HG03432 (cell line): ENCODE measurements around the gene NCAM1.
A peak's percentile ranks its signal among the peaks of the same experiment; 100 is the strongest.

Experiments
- ATAC-seq: cut with Tn5 transposase; IDR thresholded peaks from one replicate; pipeline ENCODE4 v1.9.1; 2021; ENCODE audit warnings: mild to moderate bottlenecking, moderate library complexity; ENCODE audit not compliant: unreplicated experiment

Gene NCAM1

GRCh38 chr11:113272281-113272680 is 311.1 kb downstream of the NCAM1 start:
- ATAC-seq: no peak

- ATAC-seq: no peak
These were observed 311.9 kb downstream of the NCAM1 start for GRCh38 chr11:113272927-113273615.

- no peak for ATAC-seq
These were observed 312.5 kb downstream of the NCAM1 start for GRCh38 chr11:113273720-113274119.

GRCh38 chr11:113274713-113275582 is 313.7 kb downstream of the NCAM1 start:
- ATAC-seq: no peak

- no peak for ATAC-seq
These were observed 314.4 kb downstream of the NCAM1 start for GRCh38 chr11:113275602-113276001.

GRCh38 chr11:113276466-113276865 is 315.2 kb downstream of the NCAM1 start:
- ATAC-seq: no peak

GRCh38 chr11:113277907-113278306 is 316.7 kb downstream of the NCAM1 start:
- ATAC-seq: no peak

- ATAC-seq: no peak
These were observed 317.3 kb downstream of the NCAM1 start for GRCh38 chr11:113278481-113278880.

- ATAC-seq: no peak
These were observed 317.7 kb downstream of the NCAM1 start for GRCh38 chr11:113278925-113279324.

GRCh38 chr11:113279591-113279990 is 318.4 kb downstream of the NCAM1 start:
- no peak for ATAC-seq

GRCh38 chr11:113281052-113281725 is 320.0 kb downstream of the NCAM1 start:
- ATAC-seq: no peak

GRCh38 chr11:113282898-113283437 is 321.7 kb downstream of the NCAM1 start:
- no peak for ATAC-seq

- no peak for ATAC-seq
These were observed 322.7 kb downstream of the NCAM1 start for GRCh38 chr11:113283881-113284280.

GRCh38 chr11:113286009-113286408 is 324.8 kb downstream of the NCAM1 start:
- ATAC-seq: no peak

- ATAC-seq: no peak
These were observed 325.6 kb downstream of the NCAM1 start for GRCh38 chr11:113286509-113287497.

- no peak for ATAC-seq
These were observed 326.6 kb downstream of the NCAM1 start for GRCh38 chr11:113287801-113288200.

- ATAC-seq: no peak
These were observed 327.2 kb downstream of the NCAM1 start for GRCh38 chr11:113288286-113288863.

- ATAC-seq: peak; percentile 92
These were observed 328.4 kb downstream of the NCAM1 start for GRCh38 chr11:113289431-113290187.

GRCh38 chr11:113293936-113294335 is 332.7 kb downstream of the NCAM1 start:
- no peak for ATAC-seq
